OCI-LY1 (cell line): ENCODE data around the gene HOXC13.

Source experiments
- H2AFZ ChIP-seq: fragments of 200-600 bp; sonication (generic), shearing (Covaris generic); 2 replicates; pipeline ENCODE4 v1.6.0; 2014; ENCODE audit warnings: antibody characterized with exemption, mild to moderate bottlenecking, low read length
- H3F3A ChIP-seq: fragments of 200-600 bp; sonication (generic), shearing (Covaris generic); 2 replicates; pipeline ENCODE4 v1.6.0; 2014; ENCODE audit warnings: mild to moderate bottlenecking, antibody characterized with exemption, low read length, moderate library complexity; ENCODE audit not compliant: insufficient read depth
- H3K27ac ChIP-seq: fragments of 200-600 bp; sonication (generic); 2 replicates; pipeline ENCODE4 v1.5.1; 2014; ENCODE audit warnings: low read length, mixed run types, mild to moderate bottlenecking, low read depth; ENCODE audit not compliant: poor library complexity, severe bottlenecking
- H3K27me3 ChIP-seq: fragments of 200-600 bp; sonication (generic); 2 replicates; pipeline ENCODE4 v1.6.0; 2014; ENCODE audit warnings: antibody characterized with exemption, mild to moderate bottlenecking, low read length, moderate library complexity; ENCODE audit not compliant: insufficient read depth
- H3K36me3 ChIP-seq: fragments of 200-600 bp; sonication (generic); 2 replicates; pipeline ENCODE4 v1.6.1; 2014; ENCODE audit warnings: mild to moderate bottlenecking, antibody characterized with exemption, low read length, moderate library complexity, mixed read lengths; ENCODE audit not compliant: insufficient read depth
- H3K4me1 ChIP-seq: fragments of 200-600 bp; sonication (generic); 2 replicates; pipeline ENCODE4 v1.5.1; 2014; ENCODE audit warnings: mild to moderate bottlenecking, low read length, moderate library complexity; ENCODE audit not compliant: insufficient read depth, severe bottlenecking
- H3K4me2 ChIP-seq: fragments of 200-600 bp; sonication (generic), shearing (Covaris generic); 2 replicates; pipeline ENCODE4 v1.6.1; 2014; ENCODE audit warnings: low read length
- H3K4me3 ChIP-seq: fragments of 200-600 bp; sonication (generic); 2 replicates; pipeline ENCODE4 v1.5.1; 2014; ENCODE audit warnings: low read length, low read depth, mild to moderate bottlenecking, mixed read lengths; ENCODE audit not compliant: poor library complexity, severe bottlenecking
- H3K79me2 ChIP-seq: fragments of 200-600 bp; shearing (Covaris generic); 2 replicates; pipeline ENCODE4 v1.6.1; 2016; ENCODE audit warnings: mixed run types, low read length, mixed read lengths; ENCODE audit not compliant: insufficient read depth
- H3K9ac ChIP-seq: fragments of 200-600 bp; sonication (generic), shearing (Covaris generic); 2 replicates; pipeline ENCODE4 v1.6.1; 2014; ENCODE audit warnings: mild to moderate bottlenecking, low read length, mixed read lengths
- H3K9me2 ChIP-seq: fragments of 200-600 bp; sonication (generic), shearing (Covaris generic); 2 replicates; pipeline ENCODE4 v1.6.1; 2014; ENCODE audit warnings: low read depth, mild to moderate bottlenecking, low read length, mixed read lengths
- H3K9me3 ChIP-seq: fragments of 200-600 bp; shearing (Covaris generic); 2 replicates; pipeline ENCODE4 v1.6.1; 2014; ENCODE audit warnings: low read length, mixed read lengths
- H4K20me1 ChIP-seq: fragments of 200-600 bp; sonication (generic), shearing (Covaris generic); 2 replicates; pipeline ENCODE4 v1.6.0; 2016; ENCODE audit warnings: mild to moderate bottlenecking, low read length; ENCODE audit not compliant: insufficient read depth
- EZH2 ChIP-seq: fragments of 200-600 bp; sonication (generic), shearing (Covaris generic); IDR thresholded peaks from 2 replicates; pipeline ENCODE4 v1.8.0; 2017; ENCODE audit warnings: borderline replicate concordance, mixed run types, mild to moderate bottlenecking, antibody characterized with exemption, low read length, moderate library complexity, mixed read lengths
- TF ChIP-seq, protein P1 (sequence below): fragments of 200-600 bp; sonication (generic), shearing (Covaris generic); IDR thresholded peaks from 2 replicates; pipeline ENCODE4 v1.5.1; 2017; ENCODE audit warnings: mild to moderate bottlenecking, antibody characterized with exemption, low read length, moderate library complexity, mixed read lengths

The HOXC13 gene

GRCh38 chr12:53937596-53938325 is 870 bp upstream of the HOXC13 start:
- Histone ChIP-seq H4K20me1 (no peaks in the 10 kb centered on the region), H2AFZ (no peak overlapping the region), H3K27me3 (no peaks in the 10 kb centered on the region), H3K4me2 (no peak overlapping the region), H3K9me3 (no peaks in the 10 kb centered on the region), H3K4me3 (no peak overlapping the region), H3K9ac (no peak overlapping the region), H3F3A (no peaks in the 10 kb centered on the region), H3K79me2 (no peaks in the 10 kb centered on the region), H3K27ac (no peak overlapping the region), H3K4me1 (no peaks in the 10 kb centered on the region), H3K9me2 (no peaks in the 10 kb centered on the region), H3K36me3 (no peaks in the 10 kb centered on the region)
- no peak for TF ChIP-seq EZH2
- TF ChIP-seq, protein P1, sequence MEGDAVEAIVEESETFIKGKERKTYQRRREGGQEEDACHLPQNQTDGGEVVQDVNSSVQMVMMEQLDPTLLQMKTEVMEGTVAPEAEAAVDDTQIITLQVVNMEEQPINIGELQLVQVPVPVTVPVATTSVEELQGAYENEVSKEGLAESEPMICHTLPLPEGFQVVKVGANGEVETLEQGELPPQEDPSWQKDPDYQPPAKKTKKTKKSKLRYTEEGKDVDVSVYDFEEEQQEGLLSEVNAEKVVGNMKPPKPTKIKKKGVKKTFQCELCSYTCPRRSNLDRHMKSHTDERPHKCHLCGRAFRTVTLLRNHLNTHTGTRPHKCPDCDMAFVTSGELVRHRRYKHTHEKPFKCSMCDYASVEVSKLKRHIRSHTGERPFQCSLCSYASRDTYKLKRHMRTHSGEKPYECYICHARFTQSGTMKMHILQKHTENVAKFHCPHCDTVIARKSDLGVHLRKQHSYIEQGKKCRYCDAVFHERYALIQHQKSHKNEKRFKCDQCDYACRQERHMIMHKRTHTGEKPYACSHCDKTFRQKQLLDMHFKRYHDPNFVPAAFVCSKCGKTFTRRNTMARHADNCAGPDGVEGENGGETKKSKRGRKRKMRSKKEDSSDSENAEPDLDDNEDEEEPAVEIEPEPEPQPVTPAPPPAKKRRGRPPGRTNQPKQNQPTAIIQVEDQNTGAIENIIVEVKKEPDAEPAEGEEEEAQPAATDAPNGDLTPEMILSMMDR: no peak

DNA sequence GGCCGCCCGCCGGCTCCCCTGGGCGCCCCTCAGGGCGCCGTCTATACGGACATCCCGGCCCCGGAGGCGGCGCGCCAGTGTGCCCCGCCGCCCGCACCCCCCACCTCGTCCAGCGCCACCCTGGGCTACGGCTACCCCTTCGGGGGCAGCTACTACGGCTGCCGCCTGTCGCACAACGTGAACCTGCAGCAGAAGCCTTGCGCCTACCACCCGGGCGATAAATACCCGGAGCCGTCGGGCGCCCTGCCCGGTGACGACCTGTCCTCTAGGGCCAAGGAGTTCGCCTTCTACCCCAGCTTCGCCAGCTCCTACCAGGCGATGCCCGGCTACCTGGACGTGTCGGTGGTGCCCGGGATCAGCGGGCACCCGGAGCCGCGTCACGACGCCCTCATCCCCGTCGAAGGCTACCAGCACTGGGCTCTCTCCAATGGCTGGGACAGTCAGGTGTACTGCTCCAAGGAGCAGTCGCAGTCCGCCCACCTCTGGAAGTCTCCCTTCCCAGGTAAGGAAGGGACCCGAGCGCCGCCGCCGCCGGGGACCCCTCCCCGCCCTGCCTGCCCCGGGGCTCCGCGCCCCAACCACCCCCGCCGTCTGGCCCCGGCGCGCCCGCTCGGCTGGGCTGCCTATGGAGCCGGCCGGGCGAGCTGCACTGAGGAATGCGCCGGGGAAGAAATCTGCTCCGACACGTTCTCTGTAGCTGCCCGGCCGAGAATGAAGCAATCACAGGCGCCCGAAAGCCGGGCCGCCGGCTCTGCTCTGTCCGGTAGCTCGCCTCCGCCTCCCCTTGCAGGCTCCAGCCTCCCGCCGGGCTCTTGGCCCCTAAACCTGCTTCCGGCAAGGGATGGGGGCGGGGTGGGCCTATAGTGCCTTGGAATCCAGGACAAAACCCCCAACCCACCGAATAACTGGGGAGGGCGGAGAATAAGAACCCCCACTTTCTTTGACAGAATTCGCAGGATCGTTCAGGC is 794 bp downstream of the HOXC13 start:
- no peaks in the 10 kb centered on the region for H3K36me3 ChIP-seq
- TF ChIP-seq, protein P1: no peak
- no peak for TF ChIP-seq EZH2
- H3K4me3 ChIP-seq: no peak overlapping the region
- H4K20me1 ChIP-seq: no peaks in the 10 kb centered on the region
- no peak overlapping the region for H3K4me2 ChIP-seq
- H3K27ac ChIP-seq: no peak overlapping the region
- no peaks in the 10 kb centered on the region for H3K9me2 ChIP-seq
- H3K4me1 ChIP-seq: no peaks in the 10 kb centered on the region
- no peaks in the 10 kb centered on the region for H3K9me3 ChIP-seq
- no peaks in the 10 kb centered on the region for H3K79me2 ChIP-seq
- H2AFZ ChIP-seq: no peak overlapping the region
- H3K27me3 ChIP-seq: no peaks in the 10 kb centered on the region
- H3F3A ChIP-seq: no peaks in the 10 kb centered on the region
- no peak overlapping the region for H3K9ac ChIP-seq

DNA sequence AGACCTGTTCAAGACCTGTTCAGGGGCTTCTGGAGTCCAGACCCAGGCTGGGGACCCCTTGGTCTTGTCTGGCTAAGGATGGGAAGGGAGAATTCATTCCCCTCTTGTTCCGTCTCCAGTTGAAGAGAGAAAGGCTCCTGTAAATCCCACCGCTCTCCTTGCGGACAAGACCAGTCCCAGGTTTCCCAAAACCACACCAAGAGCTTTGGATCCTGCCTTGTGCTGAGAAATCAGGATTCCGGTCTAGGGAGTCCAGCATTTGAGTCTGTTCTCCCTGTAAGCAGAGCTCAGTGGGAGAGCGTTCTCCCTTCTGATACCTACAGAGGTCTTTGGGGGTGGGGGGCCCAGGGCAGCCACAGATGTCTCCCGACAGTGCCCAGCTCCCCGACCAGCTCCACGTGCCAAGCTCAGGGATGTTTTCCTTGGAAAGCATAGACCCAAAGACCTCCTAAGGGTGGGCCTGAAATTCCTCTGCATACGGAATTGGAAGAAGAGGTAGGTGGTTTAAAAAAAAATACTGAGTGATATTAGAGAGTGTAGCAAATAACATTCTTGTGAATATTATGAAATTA is 1.9 kb downstream of the HOXC13 start:
- Histone ChIP-seq H3K9me3 (no peaks in the 10 kb centered on the region), H3K9ac (no peak overlapping the region), H4K20me1 (no peaks in the 10 kb centered on the region), H3K4me1 (no peaks in the 10 kb centered on the region), H3K27ac (no peak overlapping the region), H3F3A (no peaks in the 10 kb centered on the region), H3K4me3 (no peak overlapping the region), H3K9me2 (no peaks in the 10 kb centered on the region), H3K79me2 (no peaks in the 10 kb centered on the region), H3K36me3 (no peaks in the 10 kb centered on the region), H2AFZ (no peak overlapping the region), H3K4me2 (no peak overlapping the region), H3K27me3 (no peaks in the 10 kb centered on the region)
- TF ChIP-seq EZH2: no peak
- TF ChIP-seq, protein P1: no peak
